GM21737 (cell line): Measurements from ENCODE around the gene FOXN4.

ENCODE experiments used
- ATAC-seq: cut with Tn5 transposase; IDR thresholded peaks from one replicate; pipeline ENCODE4 v1.9.1; 2021; ENCODE audit warnings: mild to moderate bottlenecking, moderate library complexity; ENCODE audit not compliant: unreplicated experiment

FOXN4 gene

GRCh38 chr12:109261939-109262338, 47.1 kb downstream of the FOXN4 start:
- ATAC-seq = no peak

- no peak for ATAC-seq
These were observed 48.0 kb downstream of the FOXN4 start for GRCh38 chr12:109261087-109261486.

GRCh38 chr12:109259545-109259895, 49.6 kb downstream of the FOXN4 start:
- ATAC-seq = no peak

GRCh38 chr12:109258607-109259544, 50.2 kb downstream of the FOXN4 start:
- ATAC-seq = no peak

- no peak for ATAC-seq
These were observed 50.9 kb downstream of the FOXN4 start for GRCh38 chr12:109258201-109258600.

- ATAC-seq = no peak
These were observed 53.1 kb downstream of the FOXN4 start for GRCh38 chr12:109256011-109256410.

GRCh38 chr12:109255377-109255776, 53.7 kb downstream of the FOXN4 start:
- no peak for ATAC-seq

GRCh38 chr12:109253913-109254544, 55.1 kb downstream of the FOXN4 start:
- no peak for ATAC-seq

GRCh38 chr12:109252799-109253198, 56.3 kb downstream of the FOXN4 start:
- no peak for ATAC-seq

- no peak for ATAC-seq
These were observed 58.6 kb downstream of the FOXN4 start for GRCh38 chr12:109250523-109250922.

- ATAC-seq = no peak
These were observed 61.0 kb downstream of the FOXN4 start for GRCh38 chr12:109247831-109248654.

GRCh38 chr12:109246221-109246620, 62.9 kb downstream of the FOXN4 start:
- ATAC-seq = no peak

GRCh38 chr12:109244073-109244472, 65.0 kb downstream of the FOXN4 start:
- no peak for ATAC-seq

GRCh38 chr12:109241936-109242335, 67.1 kb downstream of the FOXN4 start:
- ATAC-seq = no peak

- ATAC-seq = no peak
These were observed 68.7 kb downstream of the FOXN4 start for GRCh38 chr12:109240365-109240764.

- no peak for ATAC-seq
These were observed 69.4 kb downstream of the FOXN4 start for GRCh38 chr12:109239691-109240090.

GRCh38 chr12:109239179-109239578, 69.9 kb downstream of the FOXN4 start:
- no peak for ATAC-seq

GRCh38 chr12:109236257-109236656, 72.8 kb downstream of the FOXN4 start:
- no peak for ATAC-seq

GRCh38 chr12:109234012-109234411, 75.1 kb downstream of the FOXN4 start:
- ATAC-seq = no peak

GRCh38 chr12:109232731-109233130, 76.4 kb downstream of the FOXN4 start:
- no peak for ATAC-seq

GRCh38 chr12:109230193-109230592, 78.9 kb downstream of the FOXN4 start:
- ATAC-seq = no peak
